HG03460 (cell line): Measurements from ENCODE around the gene COMT.
A peak's percentile ranks its signal among the peaks of the same experiment; 100 is the strongest.

ENCODE experiments used
- ATAC-seq: cut with Tn5 transposase; IDR thresholded peaks from one replicate; pipeline ENCODE4 v1.9.1; 2021; ENCODE audit not compliant: unreplicated experiment

The COMT gene

GRCh38 chr22:20009582-20010306 is 68.2 kb downstream of the COMT start:
- ATAC-seq = no peak

GRCh38 chr22:20010307-20011122 is 68.9 kb downstream of the COMT start:
- ATAC-seq = no peak

- ATAC-seq = no peak
Observed at GRCh38 chr22:20011123-20011992, 69.8 kb downstream of the COMT start.

- ATAC-seq = no peak
Observed at GRCh38 chr22:20011993-20012740, 70.6 kb downstream of the COMT start.

- no peak for ATAC-seq
Observed at GRCh38 chr22:20012741-20013331, 71.3 kb downstream of the COMT start.

GRCh38 chr22:20013382-20013871 is 71.9 kb downstream of the COMT start:
- ATAC-seq = no peak

- no peak for ATAC-seq
Observed at GRCh38 chr22:20014526-20015186, 73.1 kb downstream of the COMT start.

- no peak for ATAC-seq
Observed at GRCh38 chr22:20015187-20015625, 73.6 kb downstream of the COMT start.

GRCh38 chr22:20015971-20016733 is 74.6 kb downstream of the COMT start:
- no peak for ATAC-seq

- ATAC-seq = peak; percentile 56
Observed at GRCh38 chr22:20016734-20017621, 75.4 kb downstream of the COMT start, which contains the start of gene ARVCF. Gene ARVCF, minus strand, starts transcription at chr22:20016823. Its CDS starts 26,029 bp downstream, at chr22:19990794.

GRCh38 chr22:20017622-20017958 is 76.0 kb downstream of the COMT start:
- no peak for ATAC-seq

- ATAC-seq = no peak
Observed at GRCh38 chr22:20018001-20018400, 76.4 kb downstream of the COMT start.
